HG02759 (cell line): Measurements from ENCODE around the gene CDKN3.
"Not testable (repeated sequence)": the region's sequence is repeated elsewhere in the genome, so short reads cannot be mapped to it uniquely, and the experiment has no call there.

Experiments used
- ATAC-seq: cut with Tn5 transposase; IDR thresholded peaks from one replicate; pipeline ENCODE4 v1.9.1; 2021; ENCODE audit warnings: mild to moderate bottlenecking, moderate library complexity; ENCODE audit not compliant: unreplicated experiment

CDKN3 gene

DNA sequence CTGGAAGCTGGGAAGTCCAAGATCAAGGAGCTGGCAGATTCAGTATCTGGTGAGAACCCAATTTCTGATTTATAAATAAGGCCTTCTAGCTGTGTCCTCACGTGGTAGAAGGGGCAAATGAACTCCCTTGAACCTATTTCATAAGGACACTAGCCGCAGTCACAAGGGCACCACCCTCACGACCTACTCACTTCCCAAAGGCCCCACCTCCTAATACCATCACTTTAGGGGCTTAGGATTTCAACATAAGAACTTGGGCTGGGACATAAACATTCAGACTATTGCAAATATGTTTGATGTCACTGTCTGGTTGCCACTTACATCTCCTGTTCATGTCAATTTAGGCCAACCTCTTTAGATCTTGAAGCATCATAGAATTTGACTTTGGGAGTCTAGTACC, 55.2 kb downstream of the CDKN3 start:
- no peak for ATAC-seq

GRCh38 chr14:54453252-54453651, 56.4 kb downstream of the CDKN3 start:
- no peak for ATAC-seq

DNA sequence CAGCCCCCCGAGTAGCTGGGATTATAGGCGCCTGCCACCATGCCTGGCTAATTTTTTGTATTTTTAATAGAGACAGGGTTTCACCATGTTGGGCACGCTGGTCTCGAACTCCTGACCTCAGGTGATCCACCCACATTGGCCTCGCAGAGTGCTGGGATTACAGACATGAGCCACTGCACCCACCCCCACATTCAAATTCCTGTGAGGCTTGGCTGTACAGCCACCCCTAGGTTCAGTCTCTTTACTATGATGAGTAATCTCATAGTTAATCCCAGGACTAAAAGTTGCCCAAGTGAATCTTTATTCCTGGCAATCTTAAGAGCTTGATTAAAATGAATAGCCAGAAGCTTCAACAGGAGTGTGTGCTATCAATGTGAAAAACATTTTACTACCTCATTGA, 57.2 kb downstream of the CDKN3 start:
- not testable (repeated sequence) for ATAC-seq

- no peak for ATAC-seq
Observed at GRCh38 chr14:54455363-54455762, 58.6 kb downstream of the CDKN3 start.

DNA sequence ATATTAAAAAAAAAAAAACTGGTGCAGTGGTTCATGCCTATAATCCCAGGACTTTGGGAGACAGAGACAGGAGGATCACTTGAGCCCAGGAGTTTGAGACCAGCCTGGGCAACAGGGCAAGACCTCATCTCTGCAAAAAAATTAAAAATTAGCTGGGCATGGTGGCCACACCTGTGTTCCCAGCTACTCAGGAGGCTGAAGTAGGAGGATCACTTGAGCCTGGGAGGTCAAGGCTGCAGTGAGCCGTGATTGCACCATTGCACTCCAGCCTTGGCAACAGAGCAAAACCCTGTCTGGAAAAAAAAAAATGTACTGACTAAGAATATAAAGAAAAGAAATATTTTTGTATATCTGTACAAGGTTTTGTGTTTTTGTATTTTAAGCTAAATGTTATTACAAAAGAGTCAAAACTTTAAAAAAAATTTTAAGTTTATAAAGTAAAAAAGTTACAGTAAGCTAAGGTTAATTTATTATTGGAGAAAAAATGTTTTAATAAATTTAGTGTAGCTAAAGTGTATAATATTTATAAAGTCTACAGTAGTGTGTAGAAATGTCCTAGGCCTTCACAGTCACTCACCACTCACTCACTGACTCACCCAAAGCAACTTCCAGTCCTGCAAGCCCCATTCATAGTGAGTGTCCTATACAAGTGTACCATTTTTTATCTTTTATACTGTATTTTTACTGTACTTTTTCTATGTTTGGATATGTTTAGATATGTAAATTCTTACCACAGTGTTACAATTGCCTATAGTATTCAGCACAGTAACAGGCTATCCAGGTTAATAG, 60.2 kb downstream of the CDKN3 start:
- not testable (repeated sequence) for ATAC-seq

- ATAC-seq, result no peak
Observed at GRCh38 chr14:54457609-54457996, 60.8 kb downstream of the CDKN3 start.

GRCh38 chr14:54458536-54458935, 61.7 kb downstream of the CDKN3 start:
- ATAC-seq, result not testable (repeated sequence)

DNA sequence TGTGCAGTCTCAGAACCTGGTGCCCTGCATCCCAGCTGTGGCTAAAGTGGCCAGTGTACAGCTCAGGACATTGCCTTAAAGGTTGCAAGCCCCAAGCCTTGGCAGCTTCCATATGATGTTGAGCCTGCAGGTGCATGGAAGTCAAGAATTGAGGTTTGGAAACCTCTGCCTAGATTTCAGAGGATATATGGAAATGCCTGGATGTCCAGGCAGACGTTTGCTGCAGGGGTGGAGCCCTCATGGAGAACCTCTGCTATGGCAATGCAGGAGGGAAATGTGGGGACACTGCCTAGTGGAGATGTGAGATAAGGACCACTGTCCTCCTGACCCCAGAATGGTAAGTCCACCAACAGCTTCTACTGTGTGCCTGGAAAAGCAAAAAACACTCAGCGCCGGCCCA, 62.3 kb downstream of the CDKN3 start:
- ATAC-seq, result no peak

DNA sequence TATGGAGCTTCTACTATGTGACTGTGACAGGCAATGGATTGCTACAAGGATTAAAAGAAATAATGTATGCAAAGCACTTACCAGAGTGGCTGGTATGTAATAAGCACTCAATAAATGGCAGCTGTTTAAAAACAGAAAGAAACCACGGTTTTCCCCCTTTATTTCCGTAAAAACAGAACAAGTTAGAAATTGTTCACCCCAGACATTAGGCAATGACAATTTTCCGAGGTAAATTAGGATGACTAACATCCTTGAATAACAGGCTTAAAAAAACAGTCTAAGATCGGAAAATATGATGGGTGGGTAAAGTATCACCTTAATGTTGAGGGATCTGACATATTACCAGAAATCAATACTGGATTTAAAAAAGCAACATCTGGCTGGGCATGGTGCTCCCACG, 65.2 kb downstream of the CDKN3 start:
- ATAC-seq, result no peak

DNA sequence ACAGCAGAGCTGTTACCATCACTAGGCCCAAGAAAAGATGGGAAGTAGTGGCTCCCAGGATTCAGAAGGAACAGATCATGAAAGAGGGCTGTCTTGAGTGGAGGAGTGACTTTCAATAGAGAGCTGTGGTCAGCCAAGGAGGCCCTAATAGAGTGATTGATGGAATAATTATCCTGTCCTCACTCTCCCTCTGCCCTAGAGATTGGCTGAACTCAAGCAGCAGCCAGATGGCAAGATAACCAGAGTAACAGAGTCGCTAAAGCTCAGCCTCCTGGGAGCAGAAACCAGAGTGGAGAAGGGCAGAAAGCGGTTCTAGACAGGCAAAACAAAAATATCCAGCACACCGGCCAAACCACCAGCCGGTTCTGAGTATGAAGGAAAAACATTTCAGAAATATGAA, 68.8 kb downstream of the CDKN3 start:
- no peak for ATAC-seq

- ATAC-seq, result no peak
Observed at GRCh38 chr14:54467280-54467679, 70.5 kb downstream of the CDKN3 start.
